KBM-7 (cell line): Measurements from ENCODE around the gene MRPS7.
A peak's percentile ranks its signal among the peaks of the same experiment; 100 is the strongest.

ENCODE experiments used
- DNase-seq: peaks from one replicate; pipeline ENCODE4 v3.0.0-alpha.2; 2015
- in situ Hi-C: fragments of 300-500 bp; cut with MboI; formaldehyde crosslinking; loops from 2 replicates; pipeline ENCODE4 v1.14.3; 2020; ENCODE audit warnings: low sequenced_read_pairs, low pct_unique_long_range_greater_than_20kb, mixed read lengths

MRPS7 gene

DNA sequence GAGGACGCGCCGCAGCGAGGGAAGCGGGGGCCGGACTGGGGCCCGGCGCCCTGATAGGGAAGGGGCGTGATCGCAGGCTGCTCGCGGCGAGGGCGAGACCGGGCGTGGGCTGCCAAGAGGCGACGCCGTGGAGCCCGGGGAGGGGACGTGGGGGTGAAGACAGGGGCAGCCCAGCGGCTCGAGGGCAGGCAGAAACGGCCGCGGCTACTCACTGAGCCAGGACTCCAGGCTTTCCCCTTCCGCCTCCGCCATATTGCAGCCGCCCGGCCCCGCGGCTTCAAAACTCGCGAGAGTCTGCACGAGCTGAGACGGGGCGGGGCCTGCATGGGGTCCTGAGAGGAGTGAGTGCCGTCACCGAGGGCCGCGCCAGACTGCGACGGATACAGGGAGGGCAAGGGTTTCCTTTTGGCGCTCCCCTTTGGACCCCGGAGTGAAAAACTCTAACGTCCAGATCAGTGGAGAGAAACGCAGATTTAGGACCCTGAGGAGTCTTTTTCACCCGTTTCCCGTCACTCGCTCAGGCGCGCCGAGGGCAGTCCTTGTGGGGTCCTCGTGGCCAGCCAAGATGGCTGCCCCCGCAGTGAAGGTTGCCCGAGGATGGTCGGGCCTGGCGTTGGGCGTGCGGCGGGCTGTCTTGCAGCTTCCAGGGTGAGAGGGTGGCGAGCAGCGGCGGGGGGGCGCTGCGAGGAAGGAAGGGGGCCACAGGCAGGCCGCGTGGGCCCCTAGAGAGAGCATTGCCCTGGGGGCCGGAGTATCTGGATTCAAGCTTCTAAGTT, at the start of gene MRPS7, which contains the start of gene GGA3:
Gene MRPS7, plus strand, starts transcription at position 544 of the 776 bp plus-strand sequence. Its CDS starts 22 bp downstream, at position 566.
Gene GGA3, minus strand, starts transcription at position 271 of the 776 bp plus-strand sequence. Its CDS starts 19 bp downstream, at position 252.
- DNase-seq = peak; percentile 94
- in situ Hi-C loops = no loop called here

DNA sequence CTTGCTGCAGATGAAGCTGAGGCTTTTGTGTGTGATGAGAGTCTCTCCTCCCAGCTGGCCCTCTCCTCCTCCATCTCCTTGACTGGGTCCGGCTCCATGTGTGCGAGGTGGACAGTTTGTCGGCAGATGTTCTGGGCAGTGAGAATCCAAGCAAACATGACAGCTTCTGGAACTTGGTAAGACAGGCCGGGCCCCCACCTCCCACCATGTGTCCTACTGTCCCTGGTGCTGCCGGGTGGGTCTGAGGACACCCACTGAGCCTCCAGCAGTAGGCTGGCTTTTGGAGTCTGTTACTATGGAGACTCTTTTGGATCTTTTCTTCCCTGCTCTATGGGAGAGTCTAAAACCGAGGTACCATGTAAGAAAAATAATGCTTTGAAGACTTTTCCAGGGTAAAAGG, 43.5 kb upstream of the MRPS7 start:
- DNase-seq = no peak
- in situ Hi-C loops = no loop called here

DNA sequence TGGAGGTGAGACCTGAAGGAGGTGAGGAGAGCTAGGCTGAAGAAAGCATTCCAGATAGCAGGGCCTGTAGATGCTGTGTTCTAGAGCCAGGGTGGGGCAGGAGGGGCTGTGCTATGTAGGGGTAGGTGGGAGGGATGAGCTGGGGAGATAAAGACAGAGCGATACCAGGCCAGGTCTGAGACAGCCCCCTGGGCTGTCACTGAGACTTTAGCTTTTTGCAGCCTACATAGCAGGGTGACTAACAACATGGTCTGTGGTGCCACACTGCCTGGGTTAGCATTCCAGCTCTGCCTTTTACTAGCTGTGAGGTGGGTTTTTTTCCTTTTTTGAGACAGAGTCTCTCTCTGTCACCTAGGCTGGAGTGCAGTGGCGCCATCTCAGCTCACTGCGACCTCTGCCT, 41.9 kb upstream of the MRPS7 start:
- no peak for DNase-seq
- in situ Hi-C loops = no loop called here

DNA sequence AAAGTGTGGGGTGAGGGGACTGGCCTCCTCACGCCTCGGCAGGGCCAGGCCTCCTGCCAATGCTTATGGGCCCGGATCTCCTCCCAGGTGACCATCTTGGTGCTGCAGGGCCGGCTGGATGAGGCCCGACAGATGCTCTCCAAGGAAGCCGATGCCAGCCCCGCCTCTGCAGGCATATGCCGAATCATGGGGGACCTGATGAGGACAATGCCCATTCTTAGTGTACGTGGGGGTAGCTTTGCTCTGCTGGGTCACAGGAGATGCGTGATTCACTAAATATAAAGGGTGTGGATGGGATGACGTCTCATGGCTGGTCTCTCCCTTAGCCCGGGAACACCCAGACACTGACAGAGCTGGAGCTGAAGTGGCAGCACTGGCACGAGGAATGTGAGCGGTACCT, 36.7 kb upstream of the MRPS7 start:
- no peak for DNase-seq
- in situ Hi-C loops = no loop called here

DNA sequence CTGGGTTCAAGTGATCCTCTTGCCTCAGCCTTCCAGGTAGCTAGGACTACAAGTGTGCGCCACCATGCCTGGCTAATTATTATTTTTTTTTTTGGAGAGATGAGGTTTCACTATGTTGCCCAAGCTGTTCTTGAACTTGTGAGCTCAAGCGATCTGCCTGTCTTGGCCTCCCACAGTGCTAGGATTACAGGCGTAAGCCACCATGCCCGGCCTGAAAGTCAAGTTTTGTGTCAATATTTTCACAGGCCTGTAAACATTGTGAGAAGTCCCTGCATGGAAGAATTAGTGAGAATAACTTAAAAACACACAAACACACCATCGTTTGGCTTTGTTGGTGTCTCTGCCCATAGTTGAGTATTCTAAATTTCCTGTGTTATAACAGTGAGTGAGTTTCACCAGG, 34.0 kb upstream of the MRPS7 start:
- DNase-seq = no peak
- in situ Hi-C loops = no loop called here

DNA sequence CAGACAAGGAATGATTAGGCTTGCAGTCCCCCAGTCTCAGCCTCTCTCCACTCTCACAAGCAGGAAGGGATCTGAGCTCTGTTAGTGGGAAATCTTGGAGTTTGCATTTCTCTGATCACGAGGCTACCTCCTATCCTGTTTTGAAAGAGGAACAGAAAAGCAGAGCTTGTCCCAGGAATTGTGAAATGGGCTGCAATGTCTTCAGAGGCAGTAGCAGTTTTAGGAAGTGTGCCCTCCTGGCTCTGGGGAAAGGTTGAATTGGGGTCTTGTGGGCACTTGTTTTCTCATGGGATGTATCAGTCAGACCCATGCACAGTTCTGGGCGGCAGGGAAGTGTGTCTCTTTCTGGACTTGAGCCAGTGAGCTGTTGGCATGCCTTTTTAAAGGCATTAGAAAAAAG, 33.4 kb upstream of the MRPS7 start:
- no peak for DNase-seq
- in situ Hi-C loops = no loop called here

DNA sequence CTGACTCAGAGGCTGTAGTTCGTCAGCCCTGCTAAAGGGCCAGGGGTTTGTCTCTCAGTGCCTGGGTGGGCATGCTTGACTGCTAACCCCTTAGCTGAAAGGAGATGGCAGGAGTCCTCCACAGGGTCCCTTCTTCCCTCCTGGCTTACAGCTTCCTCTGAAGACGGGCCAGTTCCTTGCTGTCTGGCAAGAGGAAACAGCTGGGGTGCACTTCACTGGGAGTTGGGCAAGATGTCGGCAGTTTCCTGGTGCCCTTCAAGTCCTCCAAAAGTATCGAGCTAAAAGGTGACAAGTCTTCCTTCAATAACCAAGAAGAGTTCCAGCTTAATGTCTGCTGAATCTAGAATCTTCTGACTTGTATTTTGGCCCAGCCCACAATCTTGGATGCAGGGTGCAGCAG, 32.8 kb upstream of the MRPS7 start:
- no peak for DNase-seq
- in situ Hi-C loops = no loop called here

DNA sequence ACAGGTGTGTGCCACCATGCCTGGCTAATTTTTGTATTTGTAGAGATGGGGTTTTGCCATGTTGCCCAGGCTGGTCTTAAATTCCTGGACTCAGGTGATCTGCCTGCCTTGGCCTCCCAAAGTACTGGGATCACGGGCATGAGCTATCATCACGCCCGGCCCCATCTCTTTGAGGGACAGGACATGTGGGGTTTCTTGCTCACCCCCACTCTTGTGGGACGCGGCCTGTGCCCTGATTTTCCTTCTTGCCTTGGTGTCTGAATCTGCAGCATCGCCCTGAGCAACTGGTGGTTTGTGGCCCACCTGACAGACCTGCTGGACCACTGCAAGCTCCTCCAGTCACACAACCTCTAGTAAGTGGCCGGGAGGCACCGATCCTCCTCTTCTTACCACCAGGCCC, 30.6 kb upstream of the MRPS7 start:
- in situ Hi-C loops = no loop called here
- no peak for DNase-seq

DNA sequence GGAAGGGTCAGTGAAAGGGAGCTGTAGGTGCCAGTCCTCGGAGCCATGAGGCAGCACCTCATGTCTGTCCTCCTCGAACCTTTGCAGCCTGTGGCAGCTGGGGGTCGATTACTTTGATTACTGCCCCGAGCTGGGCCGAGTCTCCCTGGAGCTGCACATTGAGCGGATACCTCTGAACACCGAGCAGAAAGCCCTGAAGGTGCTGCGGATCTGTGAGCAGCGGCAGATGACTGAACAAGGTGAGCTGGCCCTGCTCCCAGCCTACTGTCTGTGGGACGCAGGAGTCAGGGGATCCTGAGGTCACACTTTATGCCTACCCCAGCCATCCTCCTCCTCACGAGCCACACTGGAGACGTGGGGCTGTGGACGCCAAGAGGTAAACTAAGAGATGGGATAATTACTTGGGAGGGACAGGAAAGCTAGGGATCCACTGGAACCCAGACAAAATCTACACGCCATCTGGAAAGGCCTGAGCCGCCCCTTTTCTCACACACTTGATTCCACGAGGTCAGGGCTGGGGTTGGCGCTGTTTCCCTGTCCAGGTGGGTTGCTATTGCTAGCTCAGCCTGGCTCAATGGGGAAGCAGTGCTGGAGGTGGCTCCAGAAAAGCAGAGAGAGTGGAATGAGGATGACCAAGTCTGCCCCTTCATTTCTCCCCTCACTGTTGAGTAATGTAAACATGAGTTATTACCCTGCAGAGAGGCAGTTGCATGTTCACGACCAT, 29.8 kb upstream of the MRPS7 start:
- in situ Hi-C loops = no loop called here
- no peak for DNase-seq

DNA sequence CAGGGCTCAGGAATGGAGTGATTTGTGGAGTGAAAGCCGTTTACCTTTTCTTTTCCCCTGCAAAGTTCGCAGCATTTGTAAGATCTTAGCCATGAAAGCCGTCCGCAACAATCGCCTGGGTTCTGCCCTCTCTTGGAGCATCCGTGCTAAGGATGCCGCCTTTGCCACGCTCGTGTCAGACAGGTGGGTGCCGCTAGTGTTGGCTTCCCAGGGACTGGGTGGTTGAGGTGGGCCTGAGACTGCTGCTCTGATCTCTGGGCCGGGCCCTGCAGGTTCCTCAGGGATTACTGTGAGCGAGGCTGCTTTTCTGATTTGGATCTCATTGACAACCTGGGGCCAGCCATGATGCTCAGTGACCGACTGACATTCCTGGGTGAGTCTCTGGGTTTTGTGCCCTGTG, 28.9 kb upstream of the MRPS7 start:
- in situ Hi-C loops = no loop called here
- no peak for DNase-seq

DNA sequence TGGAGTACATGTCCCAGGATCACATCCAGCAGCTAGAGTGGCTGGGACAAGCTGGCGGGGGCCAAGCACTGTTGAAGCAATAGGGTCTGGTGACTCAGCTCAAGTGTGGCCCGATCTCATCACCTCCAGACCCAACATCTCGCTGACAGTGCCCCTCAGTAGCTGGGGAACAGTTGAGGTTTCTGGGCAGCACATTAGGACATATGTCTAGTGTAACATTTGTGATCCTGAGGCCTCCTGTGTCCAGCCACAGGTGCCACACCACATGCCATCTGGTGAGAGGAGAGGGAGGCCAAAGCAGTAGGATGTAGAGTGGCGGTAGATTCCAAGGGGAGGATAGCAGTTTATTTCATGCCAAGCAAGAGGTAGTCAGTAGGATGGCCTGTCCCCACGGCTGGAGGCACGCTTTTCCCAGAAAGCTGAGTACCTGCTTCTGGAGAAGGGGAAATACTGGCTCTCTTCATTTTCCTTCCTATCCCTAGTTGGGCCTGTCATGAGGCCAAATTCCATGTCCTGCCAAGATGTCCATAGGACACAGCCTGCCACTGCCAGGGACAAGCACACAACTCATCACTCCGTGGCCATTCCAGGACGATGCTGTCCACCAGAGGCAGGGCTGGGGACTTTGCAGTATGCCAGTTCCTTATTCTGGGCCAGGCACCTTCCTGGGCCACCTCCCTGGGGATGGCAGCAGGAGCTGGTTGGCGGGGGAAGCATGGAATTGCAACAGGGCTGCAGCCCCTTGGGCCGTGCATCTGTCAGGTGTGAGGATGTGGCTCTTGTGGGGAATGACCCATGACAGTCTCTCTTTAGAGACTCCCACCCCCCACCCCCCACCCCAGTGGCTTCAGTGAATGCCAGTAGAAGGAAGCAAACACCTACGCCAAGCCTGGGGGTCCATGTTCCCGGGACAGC, 24.3 kb upstream of the MRPS7 start:
- in situ Hi-C loops = no loop called here
- no peak for DNase-seq

DNA sequence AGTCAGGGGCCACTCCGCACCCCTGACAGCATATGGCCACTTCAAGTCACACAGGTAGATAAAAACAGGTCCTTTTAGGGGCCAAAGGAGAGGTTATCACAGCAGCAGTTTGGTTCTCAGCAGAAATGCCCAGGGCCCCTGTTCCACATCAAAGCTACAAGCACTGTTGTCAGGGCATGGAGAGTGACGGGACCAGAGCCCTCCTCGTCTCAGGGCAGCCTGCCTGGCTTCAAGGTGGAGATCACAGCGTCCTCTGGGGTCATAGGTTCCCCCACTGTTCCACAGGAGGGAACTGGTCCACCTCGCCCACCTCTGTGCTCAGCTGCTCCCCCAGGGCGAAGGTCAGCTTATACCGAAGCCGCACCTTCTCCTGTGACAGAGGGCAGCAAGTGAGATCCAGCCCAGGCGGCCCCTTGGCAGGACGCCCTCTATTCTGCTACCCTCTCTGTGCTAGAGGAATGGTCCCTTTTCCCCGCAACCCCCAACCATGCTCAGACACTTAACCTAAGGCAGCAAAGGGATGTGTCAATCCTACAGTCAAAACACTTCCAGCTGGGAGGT, 23.6 kb upstream of the MRPS7 start:
- DNase-seq = no peak
- in situ Hi-C loops = no loop called here

DNA sequence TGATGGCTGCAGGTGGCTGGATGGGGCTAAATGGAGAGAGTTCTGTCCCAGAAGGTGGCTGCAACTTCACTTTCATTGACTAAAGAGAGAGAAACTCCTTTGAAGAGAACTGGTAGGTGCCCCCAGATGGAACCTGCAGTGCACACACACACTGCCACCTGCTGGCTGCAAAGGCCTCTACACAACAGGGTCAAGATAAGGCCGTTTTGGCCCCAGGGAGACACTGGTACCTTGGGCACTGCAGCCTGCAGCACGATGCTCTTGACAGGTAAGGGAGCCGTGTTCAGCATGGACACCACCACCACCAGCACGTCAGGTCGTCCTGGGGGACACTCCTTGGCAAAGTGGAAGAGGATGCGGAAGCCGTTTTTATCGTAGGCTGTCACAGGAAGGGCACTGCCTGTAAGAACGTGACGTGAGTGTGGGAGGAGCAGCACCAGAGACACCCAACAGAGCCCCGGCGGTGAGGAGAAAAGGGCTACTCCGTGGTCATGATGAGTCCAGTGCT, 22.9 kb upstream of the MRPS7 start:
- in situ Hi-C loops = no loop called here
- DNase-seq = peak; percentile 63

DNA sequence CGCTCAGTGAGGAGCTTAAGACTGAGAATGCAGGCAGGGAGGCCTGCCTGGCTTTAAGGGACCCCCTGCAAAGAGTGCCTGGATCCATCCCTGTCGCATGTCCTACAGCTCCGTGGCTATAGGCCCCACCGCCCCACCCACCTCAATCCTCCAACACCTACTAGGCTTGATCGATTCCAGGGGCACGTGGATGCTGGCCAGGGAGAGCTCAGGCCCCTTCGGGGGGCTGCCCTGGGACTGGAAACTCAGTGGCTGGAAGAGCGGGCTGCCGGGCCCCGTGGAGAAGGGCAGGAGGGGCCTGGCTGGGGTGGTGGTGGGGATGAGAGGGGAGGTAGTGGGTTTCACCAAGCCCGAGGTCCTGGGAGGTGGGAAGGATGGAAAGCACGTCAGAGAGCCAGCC, 22.5 kb upstream of the MRPS7 start:
- in situ Hi-C loops = no loop called here
- no peak for DNase-seq

DNA sequence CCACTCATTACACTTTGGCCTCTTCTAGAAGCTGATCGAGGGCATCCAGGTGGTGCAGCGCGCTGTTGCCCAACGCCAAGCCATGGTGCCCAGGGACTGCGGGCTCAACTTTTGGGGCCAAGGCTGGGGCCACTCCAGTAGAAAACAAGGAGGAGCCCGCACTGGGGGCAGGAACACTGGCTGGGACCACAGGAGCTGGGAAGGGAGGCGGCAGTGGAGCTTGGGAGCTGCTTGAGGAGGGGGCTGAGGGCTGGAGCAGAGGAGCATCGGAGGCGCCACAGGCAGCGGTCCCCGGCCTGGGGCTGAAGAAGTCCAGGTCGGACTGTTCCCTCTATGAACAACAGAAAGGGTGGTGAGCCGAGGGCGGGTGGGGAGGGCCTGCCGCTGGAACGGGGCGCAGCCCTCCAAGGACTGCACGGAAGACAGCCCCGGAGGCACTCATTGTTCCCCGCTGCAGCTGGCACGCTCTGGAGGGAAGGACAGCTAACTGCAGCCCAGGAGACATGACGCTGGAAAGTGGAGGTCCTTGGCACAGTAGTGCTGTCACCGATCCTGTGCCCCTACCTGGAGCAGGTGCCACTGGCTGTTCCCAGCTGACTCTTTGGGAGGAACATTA, 21.8 kb upstream of the MRPS7 start:
- DNase-seq = no peak
- in situ Hi-C loops = no loop called here

DNA sequence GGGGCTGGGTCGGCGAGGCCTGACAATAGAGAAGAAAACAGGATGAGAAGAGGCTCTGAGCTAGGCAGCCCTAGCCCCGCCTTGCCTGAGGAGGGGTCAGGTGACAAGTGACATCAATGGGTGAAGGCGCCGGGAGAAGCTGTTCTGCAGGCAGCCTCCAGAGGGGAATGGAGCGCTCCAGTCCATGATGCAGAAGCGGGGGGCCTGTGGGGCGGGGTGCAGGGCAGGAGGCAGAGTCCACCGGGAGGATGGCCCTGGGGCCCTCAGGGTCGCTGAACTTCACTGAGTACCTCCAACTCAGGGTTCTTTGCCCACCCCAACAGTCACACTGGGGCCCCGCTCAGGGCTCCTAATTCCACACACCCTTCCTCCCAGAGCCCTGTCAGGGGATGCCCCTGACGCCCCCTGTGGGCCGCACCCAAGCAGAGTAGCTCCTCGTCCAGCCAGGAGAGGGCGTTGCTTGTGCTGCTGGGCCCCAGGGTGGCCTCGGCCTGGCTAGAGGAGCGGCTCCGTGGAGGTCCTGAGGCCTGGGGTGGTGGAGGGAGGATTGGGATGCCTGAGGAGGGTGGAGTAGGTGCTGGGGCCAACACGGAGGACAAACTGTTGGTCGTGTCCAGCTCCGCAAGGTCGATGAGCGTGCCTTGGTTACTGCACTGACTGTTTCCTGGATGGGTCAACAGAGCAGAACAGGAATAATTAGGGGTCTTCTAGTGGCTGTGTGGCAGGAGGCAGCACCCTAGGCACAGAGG, 21.1 kb upstream of the MRPS7 start:
- in situ Hi-C loops = no loop called here
- DNase-seq = peak; percentile 73

DNA sequence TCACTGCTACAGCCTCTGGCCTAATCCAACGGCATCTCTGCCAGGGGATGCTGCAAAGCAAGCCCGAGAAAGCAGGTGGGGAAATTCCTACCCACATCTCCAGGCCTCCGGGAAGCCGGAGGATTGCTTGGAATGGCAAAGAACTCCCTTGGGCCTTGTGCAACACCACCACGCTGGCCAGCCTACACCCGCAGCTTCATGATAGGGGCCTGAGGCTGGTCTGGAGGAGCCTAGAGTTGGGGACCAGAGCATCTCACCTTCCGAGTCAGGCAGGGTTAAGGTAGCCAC, 20.6 kb upstream of the MRPS7 start:
- in situ Hi-C loops = no loop called here
- DNase-seq = no peak

DNA sequence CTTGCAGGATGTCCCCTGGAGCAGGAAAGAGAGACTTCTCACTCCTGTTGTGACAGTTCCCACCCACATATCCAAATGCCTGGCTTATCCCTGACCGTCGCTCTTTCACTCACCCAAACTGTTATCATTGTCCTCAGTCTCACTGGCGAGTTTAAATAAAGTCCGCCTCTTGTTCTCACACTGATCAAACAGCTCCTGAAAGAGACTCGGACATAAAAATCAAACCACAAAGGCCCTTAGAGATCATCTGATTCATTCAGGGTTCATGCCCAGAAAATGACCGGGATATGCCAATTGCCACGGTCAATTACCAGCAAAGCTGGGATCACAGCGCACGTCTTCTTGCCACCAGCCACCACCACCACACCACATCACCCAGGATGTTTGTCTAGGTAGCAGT, 20.2 kb upstream of the MRPS7 start:
- no peak for DNase-seq
- in situ Hi-C loops = no loop called here
